HEK293T (cell line): Measurements from ENCODE around the gene SLC34A1.

Experiments
- ARNT ChIP-seq: fragments of 450-650 bp; IDR thresholded peaks from 2 replicates; pipeline ENCODE4 v1.6.1; 2017; ENCODE audit warnings: mild to moderate bottlenecking
- BHLHE40 ChIP-seq: fragments of 450-650 bp; IDR thresholded peaks from 2 replicates; pipeline ENCODE4 v1.6.1; 2016; ENCODE audit warnings: mild to moderate bottlenecking, moderate library complexity, borderline replicate concordance
- CTBP1 ChIP-seq: fragments of 450-650 bp; IDR thresholded peaks from 2 replicates; pipeline ENCODE4 v1.6.1; 2016; ENCODE audit warnings: borderline replicate concordance
- ELF4 ChIP-seq: fragments of 450-650 bp; IDR thresholded peaks from 2 replicates; pipeline ENCODE4 v1.6.1; 2017; ENCODE audit warnings: antibody characterized with exemption
- FOXA1 ChIP-seq: fragments of 450-650 bp; IDR thresholded peaks from 2 replicates; pipeline ENCODE4 v1.6.1; 2016; ENCODE audit warnings: mild to moderate bottlenecking
- FOXK2 ChIP-seq: fragments of 450-650 bp; IDR thresholded peaks from 2 replicates; pipeline ENCODE4 v1.6.1; 2016; ENCODE audit warnings: mild to moderate bottlenecking
- FOXM1 ChIP-seq: fragments of 450-650 bp; IDR thresholded peaks from 2 replicates; pipeline ENCODE4 v1.6.1; 2017; ENCODE audit warnings: mild to moderate bottlenecking, borderline replicate concordance
- HDGF ChIP-seq: fragments of 450-650 bp; IDR thresholded peaks from 2 replicates; pipeline ENCODE4 v1.6.1; 2017; ENCODE audit warnings: antibody characterized with exemption, borderline replicate concordance
- L3MBTL2 ChIP-seq: fragments of 450-650 bp; conservative IDR thresholded peaks from 2 replicates; pipeline ENCODE4 v1.6.1; 2016; ENCODE audit warnings: mild to moderate bottlenecking
- PKNOX1 ChIP-seq: fragments of 450-650 bp; IDR thresholded peaks from 2 replicates; pipeline ENCODE4 v1.6.1; 2016
- SP1 ChIP-seq: fragments of 450-650 bp; IDR thresholded peaks from 2 replicates; pipeline ENCODE4 v1.6.1; 2017
- SUZ12 ChIP-seq: fragments of 450-650 bp; IDR thresholded peaks from 2 replicates; pipeline ENCODE4 v1.6.1; 2016; ENCODE audit warnings: mild to moderate bottlenecking
- TARDBP ChIP-seq: fragments of 450-650 bp; IDR thresholded peaks from 2 replicates; pipeline ENCODE4 v1.6.1; 2016

DNA sequence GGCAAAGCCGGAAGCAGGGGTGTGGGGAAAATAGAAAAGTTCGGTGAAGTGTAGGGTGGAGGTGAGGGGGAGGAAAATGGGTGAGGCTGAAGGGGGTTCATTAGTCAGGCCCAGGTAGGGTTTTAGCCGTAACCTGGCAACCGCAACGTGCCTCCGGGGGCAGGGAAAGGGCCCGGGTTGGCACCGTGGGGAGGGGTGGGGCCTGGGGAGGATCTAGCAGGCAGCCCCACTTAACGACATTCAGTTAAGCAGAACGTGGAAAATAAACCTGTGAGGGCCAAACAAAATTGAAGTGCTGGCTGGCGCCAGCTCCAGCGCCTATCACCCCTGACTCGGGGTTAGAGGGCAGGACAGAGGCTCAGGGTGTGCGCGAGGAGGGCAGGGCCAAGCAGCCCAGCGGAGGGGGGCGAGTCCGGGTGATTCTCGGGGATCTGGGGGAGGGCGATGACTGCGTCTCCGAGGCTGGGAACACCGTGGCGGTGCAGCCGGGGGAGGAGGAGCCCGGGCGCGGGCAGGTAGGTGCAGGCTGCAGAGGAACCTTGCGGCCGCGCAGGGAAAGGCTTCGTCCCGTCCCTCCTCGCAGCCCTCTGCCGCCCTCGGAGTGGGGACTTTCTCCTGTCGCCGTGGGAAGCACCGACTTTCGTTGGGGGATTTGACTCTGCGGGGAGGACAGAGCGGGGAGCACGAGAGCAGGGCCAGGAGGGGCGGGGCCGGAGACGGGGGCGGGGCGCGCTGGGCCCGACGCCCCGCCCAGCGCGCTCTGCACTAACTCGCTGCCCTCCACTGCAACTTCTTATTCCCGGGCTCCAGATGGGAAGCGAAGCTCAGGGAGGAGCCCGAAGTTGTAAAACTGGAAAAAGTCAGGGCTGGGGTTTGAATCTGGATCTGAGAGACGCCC, 21.4 kb upstream of the SLC34A1 start:
- TF ChIP-seq TARDBP (no peak), SP1 (no peak), BHLHE40 (no peak), ARNT (no peak), FOXM1 (no peak), ELF4 (no peak), HDGF (no peak), FOXA1 (no peak), SUZ12 (no peak), L3MBTL2 (no peak; the same call in 1 of the 2 replicates), FOXK2 (no peak), CTBP1 (no peak), PKNOX1 (no peak)
